HK-2 (cell line): Measurements from ENCODE around the gene C3.

Experiments
- DNase-seq: peaks from one replicate; pipeline ENCODE4 v3.0.0-alpha.2; 2018; ENCODE audit not compliant: unreplicated experiment

Gene C3

GRCh38 chr19:6744381-6745301 is 24.2 kb upstream of the C3 start:
- peak; percentile 93 for DNase-seq

- no peak for DNase-seq
Measured at GRCh38 chr19:6743714-6744380, 23.4 kb upstream of the C3 start.

GRCh38 chr19:6743066-6743465 is 22.6 kb upstream of the C3 start:
- no peak for DNase-seq

DNA sequence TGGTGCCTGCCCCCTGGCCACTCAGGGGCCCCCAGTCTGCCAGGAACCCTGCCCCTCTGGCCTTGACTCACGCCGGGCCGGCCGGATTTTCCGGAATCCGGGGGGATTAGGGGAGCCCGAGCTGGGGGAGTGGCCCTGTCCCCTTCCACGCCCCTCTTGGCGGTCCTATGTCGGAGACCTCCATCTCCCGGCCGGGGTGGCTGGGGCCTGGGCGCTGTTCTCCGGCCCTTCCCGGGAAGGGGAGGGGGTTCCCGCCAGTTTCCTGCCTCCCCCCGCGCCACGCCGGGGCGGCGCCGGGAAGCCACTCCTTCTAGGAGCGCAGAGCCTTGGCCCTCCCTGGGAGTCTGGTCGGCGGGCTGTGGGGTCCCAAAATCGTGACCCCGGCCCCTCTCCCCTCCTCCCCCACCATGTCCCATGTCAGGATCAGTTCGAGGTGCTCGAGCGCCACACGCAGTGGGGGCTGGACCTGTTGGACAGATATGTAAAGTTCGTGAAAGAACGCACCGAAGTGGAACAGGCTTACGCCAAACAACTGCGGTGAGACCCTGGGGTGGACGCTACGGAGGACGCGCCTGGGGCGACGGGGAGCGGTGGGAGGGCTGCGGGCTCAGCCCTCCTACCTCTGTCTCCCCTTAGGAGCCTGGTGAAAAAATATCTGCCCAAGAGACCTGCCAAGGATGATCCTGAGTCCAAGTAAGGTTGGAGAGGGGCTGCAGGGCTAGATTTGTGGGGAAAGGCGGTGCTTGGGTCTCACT is 20.3 kb upstream of the C3 start:
- peak; percentile 67 for DNase-seq

GRCh38 chr19:6739883-6740588 is 19.6 kb upstream of the C3 start:
- peak; percentile 49 for DNase-seq

- DNase-seq: peak; percentile 84
Measured at GRCh38 chr19:6739390-6739882, 19.0 kb upstream of the C3 start, which contains the start of gene TRIP10. Gene TRIP10 (plus strand): TSS chr19:6739680. CDS start chr19:6739762, 82 bp downstream.

DNA sequence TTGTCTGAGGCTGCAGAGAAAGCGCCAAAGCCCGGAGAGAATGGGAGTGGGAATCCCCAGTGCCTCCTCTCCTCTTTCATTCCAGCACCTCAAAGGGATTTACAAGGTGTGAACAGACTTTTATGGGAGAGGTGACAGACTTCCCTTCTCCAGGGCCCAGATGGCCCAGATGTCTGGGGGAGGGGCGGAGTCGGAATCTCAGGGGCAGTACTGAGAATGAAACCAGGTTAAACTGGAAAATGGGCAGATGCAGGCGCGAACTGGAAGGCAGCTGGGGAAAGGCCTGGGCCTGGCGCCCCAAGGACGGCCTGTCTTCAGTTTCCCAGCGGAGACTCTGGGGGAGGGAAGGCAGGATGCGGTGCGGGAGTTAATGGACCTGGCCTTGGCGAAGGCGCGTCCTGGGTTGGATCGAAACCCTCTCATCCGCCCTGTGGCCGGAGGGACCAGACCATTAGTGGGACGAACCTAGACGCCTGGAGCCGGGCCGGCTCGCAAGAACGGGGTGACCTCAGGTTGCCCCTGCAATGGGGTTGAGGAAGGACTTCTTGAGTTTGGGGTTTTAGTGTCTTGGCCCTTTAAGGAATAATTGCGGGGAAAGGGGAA is 18.4 kb upstream of the C3 start:
- peak; percentile 65 for DNase-seq

DNA sequence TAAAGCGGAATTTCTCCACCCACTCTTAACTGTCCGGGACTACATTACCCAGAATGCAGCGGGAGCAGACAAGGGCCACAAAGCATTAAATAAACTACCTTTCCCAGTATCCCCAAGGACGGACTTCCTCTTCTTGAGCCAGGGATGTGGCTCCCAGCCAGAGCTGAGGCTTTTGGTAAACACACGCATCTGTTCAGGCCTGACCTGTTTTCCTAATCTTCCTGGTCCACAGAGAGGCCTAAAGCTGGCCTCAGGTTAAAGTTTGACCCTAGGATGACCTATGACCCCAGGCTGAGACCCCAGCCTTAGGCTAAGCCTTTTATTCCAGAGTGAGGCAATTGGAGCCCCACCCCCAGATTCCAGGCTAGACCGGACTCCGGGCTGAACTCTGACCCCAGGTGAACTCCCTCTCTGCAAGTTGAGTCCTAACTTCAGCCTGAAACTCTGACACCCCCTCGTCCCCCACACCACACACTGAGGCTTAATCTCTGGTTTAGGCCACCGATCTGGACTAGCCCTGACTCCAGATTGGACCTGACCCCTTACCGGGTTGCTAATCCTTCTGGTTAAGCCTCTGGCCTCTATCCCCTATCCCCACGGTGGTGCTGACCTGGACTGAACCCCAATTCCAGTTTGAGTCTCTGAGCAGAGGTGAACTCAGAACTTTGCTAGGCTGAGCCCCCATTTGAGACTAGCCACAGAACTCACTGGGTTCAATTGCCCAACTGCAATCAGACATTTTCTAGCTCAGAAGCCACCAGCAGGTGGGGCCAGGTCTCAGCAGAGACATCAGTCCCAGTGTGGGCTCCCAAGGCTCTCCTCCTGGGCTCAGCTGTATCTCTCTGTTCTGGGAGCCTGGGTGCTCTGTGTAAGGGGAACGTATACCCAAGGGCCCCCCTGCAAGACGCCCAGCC is 17.7 kb upstream of the C3 start:
- DNase-seq: peak; percentile 82

DNA sequence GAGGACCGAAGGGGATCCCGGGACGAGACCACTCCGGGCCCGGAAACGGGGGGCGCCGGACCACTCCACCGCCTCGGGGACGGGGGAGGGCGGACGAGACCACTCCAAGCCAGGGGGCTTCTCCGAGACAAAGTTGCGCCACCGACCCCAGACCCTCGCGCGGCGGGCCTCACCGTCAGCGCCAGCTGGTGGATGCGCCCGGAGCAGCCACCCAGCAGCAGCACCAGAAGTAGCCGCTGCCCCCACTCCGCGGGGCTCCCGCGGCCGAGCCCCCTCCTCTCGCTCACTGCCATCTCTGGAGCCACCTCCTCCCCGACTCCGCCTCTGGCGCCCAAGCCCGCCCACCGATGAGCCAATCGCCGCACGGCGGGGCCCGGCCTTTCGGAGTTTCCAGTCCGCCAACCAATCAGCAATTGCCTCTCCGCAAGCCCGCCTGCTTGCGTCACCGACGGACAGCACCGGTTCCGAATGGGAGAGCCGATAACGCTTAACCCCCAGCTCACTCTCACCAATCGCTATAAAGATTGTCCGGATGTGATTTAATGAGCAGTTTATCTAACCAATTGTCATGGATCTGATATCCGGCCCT is 16.9 kb upstream of the C3 start, which contains the start of gene GPR108:
TSS of gene GPR108 (minus strand) at position 297 of the 589 bp plus-strand sequence. CDS start at position 293, 4 bp downstream.
- DNase-seq: peak; percentile 99

DNA sequence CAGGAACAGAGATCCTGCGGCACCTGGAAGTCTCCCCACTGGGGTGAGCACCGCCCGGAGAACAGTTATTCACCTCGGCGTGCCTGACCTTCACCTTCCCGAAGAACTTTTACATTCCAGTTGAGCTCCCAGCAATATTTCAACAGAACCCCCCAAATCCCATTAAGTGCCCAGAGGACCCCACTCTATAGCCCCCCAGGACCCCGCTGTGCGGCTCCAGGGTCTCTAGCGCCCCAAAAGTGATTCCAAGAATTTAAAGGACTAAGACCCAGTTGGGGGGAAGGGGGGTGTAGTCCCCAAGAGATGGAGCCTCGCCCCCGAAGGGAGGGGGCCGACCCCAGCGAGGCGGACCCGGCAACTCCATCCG is 16.4 kb upstream of the C3 start:
- DNase-seq: no peak

- DNase-seq: peak; percentile 86
Measured at GRCh38 chr19:6736169-6736916, 15.9 kb upstream of the C3 start.

- peak; percentile 31 for DNase-seq
Measured at GRCh38 chr19:6735181-6735911, 14.9 kb upstream of the C3 start.

DNA sequence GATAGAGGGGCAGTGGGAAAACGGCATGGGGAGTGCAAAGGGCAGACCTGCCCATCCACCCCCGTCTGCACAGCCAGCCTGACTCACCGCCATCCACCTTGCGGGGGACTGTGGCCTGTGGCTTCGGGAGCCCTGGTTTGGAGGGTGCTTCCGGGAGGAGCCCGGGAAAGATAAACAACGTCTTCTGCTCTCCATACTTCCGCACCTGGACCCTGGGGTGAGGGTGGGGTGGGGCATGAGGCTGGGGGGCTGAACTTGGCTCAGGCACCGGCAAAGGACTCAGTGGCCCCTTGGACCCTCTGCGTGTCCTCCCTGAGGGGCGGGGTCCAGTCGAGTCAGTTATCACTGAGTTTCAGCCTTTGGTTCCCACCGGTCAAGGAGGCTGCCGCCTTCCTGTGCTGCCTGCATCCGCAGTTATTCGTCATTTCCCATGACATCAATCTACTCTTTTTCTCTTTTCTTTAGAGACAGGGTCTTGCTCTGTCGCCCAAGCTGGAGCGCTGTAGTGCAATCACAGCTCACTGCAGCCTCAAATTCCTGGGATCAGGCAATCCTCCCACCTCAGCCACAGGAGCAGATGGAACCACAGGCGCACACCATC is 13.7 kb upstream of the C3 start:
- DNase-seq: peak; percentile 57

- no peak for DNase-seq
Measured at GRCh38 chr19:6733338-6734095, 13.1 kb upstream of the C3 start.

- DNase-seq: no peak
Measured at GRCh38 chr19:6732803-6733337, 12.4 kb upstream of the C3 start.

- DNase-seq: no peak
Measured at GRCh38 chr19:6731822-6732221, 11.4 kb upstream of the C3 start.
